H1 (cell line): ENCODE results near the gene ZNF683.
"Not testable (repeated sequence)": the region's sequence is repeated elsewhere in the genome, so short reads cannot be mapped to it uniquely, and the experiment has no call there.

Experiments used
- CTCF ChIP-seq, 3 experiments: IDR thresholded peaks; 1 replicate in 2 of 3; 2 replicates in 1 of 3; pipeline versions ENCODE4 v1.5.1 to v1.6.1; 2011; ENCODE audit warnings: low read length in 3 of 3, mild to moderate bottlenecking in 3 of 3, inconsistent platforms in 2 of 3, low read depth in 1 of 3, moderate library complexity in 1 of 3; ENCODE audit not compliant: insufficient read depth in 1 of 3; ENCODE audit errors: control extremely low read depth in 1 of 3
- MAX ChIP-seq: IDR thresholded peaks from 2 replicates; pipeline ENCODE4 v1.6.1; 2012; ENCODE audit warnings: inconsistent platforms
- POLR2A ChIP-seq, 2 experiments: IDR thresholded peaks; 1 replicate in 1 of 2; 2 replicates in 1 of 2; pipeline ENCODE4 v1.6.1; 2011; ENCODE audit warnings: low read depth in 2 of 2, low read length in 2 of 2, mild to moderate bottlenecking in 2 of 2; ENCODE audit errors: control extremely low read depth in 1 of 2
- POLR2AphosphoS5 ChIP-seq: IDR thresholded peaks from 2 replicates; pipeline ENCODE4 v1.6.1; 2011; ENCODE audit warnings: low read depth, low read length
- RAD21 ChIP-seq, 2 experiments: IDR thresholded peaks in 1 of 2; conservative IDR thresholded peaks in 1 of 2; 2 replicates each; pipeline ENCODE4 v1.6.1; 2011; ENCODE audit warnings: low read depth in 2 of 2, low read length in 2 of 2, improper control_type of control experiment in 1 of 2, inconsistent platforms in 1 of 2, mild to moderate bottlenecking in 1 of 2, moderate library complexity in 1 of 2
- USF2 ChIP-seq: IDR thresholded peaks from 2 replicates; pipeline ENCODE4 v1.6.1; 2011; ENCODE audit warnings: low read length, improper control_type of control experiment
- YY1 ChIP-seq: IDR thresholded peaks from 2 replicates; pipeline ENCODE4 v1.6.1; 2011; ENCODE audit warnings: low read depth, mild to moderate bottlenecking, low read length

GRCh38 chr1:26385063-26385462 lies 12.5 kb upstream of the ZNF683 start:
- TF ChIP-seq POLR2A (IDR thresholded peaks at IDR 0.05; ENCODE audit: control extremely low read depth in 1 of 2, low read depth in 2 of 2, low read length in 2 of 2); CTCF (IDR thresholded peaks at IDR 0.05; ENCODE audit: control extremely low read depth in 1 of 3, insufficient read depth in 1 of 3, low read depth in 1 of 3, low read length in 3 of 3); YY1; MAX; USF2; RAD21 (IDR thresholded peaks at IDR 0.05 in 1 of 2, conservative IDR thresholded peaks at IDR 0.05 in 1 of 2; ENCODE audit: low read depth in 2 of 2, low read length in 2 of 2); POLR2AphosphoS5: not testable (repeated sequence)
